22Rv1 (cell line): ENCODE data around the gene SFXN3.

Experiments
- CTCF ChIP-seq: fragments of 450-650 bp; IDR thresholded peaks from 2 replicates; pipeline ENCODE4 v1.5.1; 2017; ENCODE audit warnings: mild to moderate bottlenecking
- ZFX ChIP-seq: fragments of 450-650 bp; IDR thresholded peaks from 2 replicates; pipeline ENCODE4 v1.6.1; 2017; ENCODE audit warnings: antibody characterized with exemption, borderline replicate concordance

GRCh38 chr10:101016814-101017213, 14.2 kb upstream of the SFXN3 start:
- TF ChIP-seq CTCF (no peak), ZFX (no peak)
